K562 (cell line): Measurements from ENCODE around the gene EIF5. TPM values are rescaled to one million over a fixed set of nuclear protein-coding genes. Genes with fewer than 3 reads are reported as not detected.

Experiments used
- EP300 ChIP-seq: IDR thresholded peaks from 2 replicates; pipeline ENCODE4 v1.6.1; 2012; ENCODE audit warnings: low read length, improper control_type of control experiment
- GTF2F1 ChIP-seq: IDR thresholded peaks from 2 replicates; pipeline ENCODE4 v1.6.1; 2011; ENCODE audit warnings: low read depth, low read length, improper control_type of control experiment
- HMG20A ChIP-seq: fragments of 450-650 bp; formaldehyde crosslinking; conservative IDR thresholded peaks from 2 replicates; pipeline ENCODE4 v1.4.0; 2020; ENCODE audit warnings: mild to moderate bottlenecking, mixed read lengths
- HOXB6 ChIP-seq: fragments of 250-450 bp; sonication (Bioruptor Pico); IDR thresholded peaks from 2 replicates; pipeline ENCODE4 v1.5.1; 2022; ENCODE audit warnings: mild to moderate bottlenecking, borderline replicate concordance
- MEF2D ChIP-seq: conservative IDR thresholded peaks from 2 replicates; pipeline ENCODE4 v1.6.1; 2016; ENCODE audit warnings: low read depth, missing genetic modification characterization, missing compliant biosample characterization
- MYNN ChIP-seq, 2 experiments: sonication (generic); formaldehyde crosslinking in 1 of 2; IDR thresholded peaks; 2 replicates each; pipeline versions ENCODE4 v1.5.0 to v1.6.1; 2016 to 2020; ENCODE audit warnings: antibody characterized with exemption in 1 of 2, missing genetic modification reagents in 1 of 2
- NR3C1 ChIP-seq: sonication (generic); formaldehyde crosslinking; IDR thresholded peaks from 2 replicates; pipeline ENCODE4 v1.8.1; 2022; ENCODE audit warnings: missing genetic modification reagents
- SOX6 ChIP-seq: fragments of 450-650 bp; IDR thresholded peaks from 2 replicates; pipeline ENCODE4 v1.6.1; 2014; ENCODE audit warnings: mild to moderate bottlenecking
- TCF3 ChIP-seq: sonication (generic); formaldehyde crosslinking; IDR thresholded peaks from 2 replicates; pipeline ENCODE4 v1.4.0; 2020; ENCODE audit warnings: mild to moderate bottlenecking, missing genetic modification reagents
- WHSC1 ChIP-seq: IDR thresholded peaks from one replicate; pipeline ENCODE4 v1.6.1; 2012; ENCODE audit warnings: low read length, control low read depth, inconsistent platforms
- ZNF197 ChIP-seq: fragments of 200-800 bp; sonication (Bioruptor generic); IDR thresholded peaks from 2 replicates; pipeline ENCODE4 v1.6.1; 2016; ENCODE audit warnings: low read depth, missing genetic modification characterization, missing compliant biosample characterization
- ZNF408 ChIP-seq: fragments of 250-450 bp; sonication (Bioruptor Pico); IDR thresholded peaks from 2 replicates; pipeline ENCODE4 v1.4.0; 2020; ENCODE audit warnings: low read depth, mild to moderate bottlenecking, moderate library complexity
- ZNF586 ChIP-seq: fragments of 450-650 bp; formaldehyde crosslinking; conservative IDR thresholded peaks from 2 replicates; pipeline ENCODE4 v1.4.0; 2020; ENCODE audit warnings: mild to moderate bottlenecking, moderate library complexity
- ZNF79 ChIP-seq: fragments of 250-450 bp; sonication (Bioruptor Pico); IDR thresholded peaks from 2 replicates; pipeline ENCODE4 v1.4.0; 2020; ENCODE audit warnings: low read depth, mild to moderate bottlenecking, moderate library complexity
- polyA plus RNA-seq, 8 experiments: library from polyadenylated mRNA; depleted of rRNA in 4 of 8; stranded (reverse) in 5 of 8; unstranded in 3 of 8; fragments of >200 nt; fragmentation: Nextera tagmentation in 2 of 8; fragmentation: Illumina TruSeq in 1 of 8; extraction: Ambion mirVana in 2 of 8; extraction: Trizol in 1 of 8; gene quantifications; 2 replicates each; pipeline versions ENCODE4 v1.2.1 to v1.2.3, GENCODE V29; 2011 to 2014; ENCODE audit warnings: inconsistent platforms in 1 of 8, missing spikeins in 1 of 8
- total RNA-seq, 7 experiments: library from RNA; depleted of rRNA in 6 of 7; stranded (reverse); fragments of >200 nt in 6 of 7; fragmentation: Illumina TruSeq in 2 of 7; extraction: Trizol in 2 of 7; gene quantifications; 2 replicates each; pipeline versions ENCODE4 v1.2.1 to v1.2.3, GENCODE V29; 2011 to 2021; ENCODE audit warnings: low replicate concordance in 1 of 7
- TF ChIP-seq, protein P1 (sequence below): sonication (generic); formaldehyde crosslinking; IDR thresholded peaks from 2 replicates; pipeline ENCODE4 v1.8.0; 2022; ENCODE audit warnings: missing genetic modification reagents, mild to moderate bottlenecking, borderline replicate concordance
- TF ChIP-seq, protein P2 (sequence below): fragments of 250-450 bp; sonication (Bioruptor Pico); IDR thresholded peaks from 2 replicates; pipeline ENCODE4 v1.4.0; 2020; ENCODE audit warnings: mild to moderate bottlenecking, moderate library complexity
- TF ChIP-seq, protein P3 (sequence below): fragments of 250-450 bp; sonication (Bioruptor Pico); IDR thresholded peaks from 2 replicates; pipeline ENCODE4 v1.4.0; 2020; ENCODE audit warnings: mild to moderate bottlenecking
- TF ChIP-seq, protein P4 (sequence below): fragments of 450-650 bp; IDR thresholded peaks from 2 replicates; pipeline ENCODE4 v1.6.1; 2016

The EIF5 gene
- total and polyA plus RNA-seq, 9 of the 15 experiments (the other 6 are each of a cell fraction or from before 2014, with no cell fraction given), result 92.7 to 442 (median 190) TPM

DNA sequence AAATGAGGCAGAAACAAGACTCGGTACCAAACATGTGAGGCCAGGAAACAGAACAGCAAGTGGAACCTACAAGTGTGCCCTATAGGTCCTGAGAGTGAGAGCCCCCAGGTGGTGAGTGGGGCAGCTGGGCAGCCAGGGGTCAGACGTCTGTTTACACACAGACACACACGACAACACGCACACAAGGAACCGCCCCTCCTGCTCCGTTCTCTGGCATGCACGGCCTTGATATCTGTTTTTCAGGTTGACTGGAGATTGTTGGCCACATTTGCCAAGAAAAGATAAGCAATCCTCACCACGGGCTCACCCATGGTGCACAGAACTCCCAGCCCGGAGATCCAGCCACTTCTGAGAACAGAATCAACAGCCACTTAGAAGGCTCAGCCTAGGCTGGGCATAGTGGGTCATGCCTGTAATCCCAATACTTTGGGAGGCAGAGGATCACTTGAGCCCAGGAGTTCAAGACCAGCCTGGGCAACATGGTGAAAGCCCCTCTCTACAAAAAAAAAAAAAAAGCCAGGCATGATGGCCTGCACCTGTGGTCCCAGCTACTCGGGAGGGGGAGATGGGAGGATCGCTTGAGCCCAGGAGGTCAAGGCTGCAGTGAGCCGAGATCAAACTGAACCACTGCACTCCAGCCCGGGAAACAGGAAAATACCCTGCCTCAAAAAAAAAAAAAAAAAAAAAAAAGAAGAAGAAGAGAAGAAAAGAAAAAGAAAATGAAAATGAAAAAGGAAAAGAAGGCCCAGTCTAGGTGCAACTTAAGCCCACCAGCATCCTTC, 19.4 kb upstream of the EIF5 start (continued):
- TF ChIP-seq, protein P1, sequence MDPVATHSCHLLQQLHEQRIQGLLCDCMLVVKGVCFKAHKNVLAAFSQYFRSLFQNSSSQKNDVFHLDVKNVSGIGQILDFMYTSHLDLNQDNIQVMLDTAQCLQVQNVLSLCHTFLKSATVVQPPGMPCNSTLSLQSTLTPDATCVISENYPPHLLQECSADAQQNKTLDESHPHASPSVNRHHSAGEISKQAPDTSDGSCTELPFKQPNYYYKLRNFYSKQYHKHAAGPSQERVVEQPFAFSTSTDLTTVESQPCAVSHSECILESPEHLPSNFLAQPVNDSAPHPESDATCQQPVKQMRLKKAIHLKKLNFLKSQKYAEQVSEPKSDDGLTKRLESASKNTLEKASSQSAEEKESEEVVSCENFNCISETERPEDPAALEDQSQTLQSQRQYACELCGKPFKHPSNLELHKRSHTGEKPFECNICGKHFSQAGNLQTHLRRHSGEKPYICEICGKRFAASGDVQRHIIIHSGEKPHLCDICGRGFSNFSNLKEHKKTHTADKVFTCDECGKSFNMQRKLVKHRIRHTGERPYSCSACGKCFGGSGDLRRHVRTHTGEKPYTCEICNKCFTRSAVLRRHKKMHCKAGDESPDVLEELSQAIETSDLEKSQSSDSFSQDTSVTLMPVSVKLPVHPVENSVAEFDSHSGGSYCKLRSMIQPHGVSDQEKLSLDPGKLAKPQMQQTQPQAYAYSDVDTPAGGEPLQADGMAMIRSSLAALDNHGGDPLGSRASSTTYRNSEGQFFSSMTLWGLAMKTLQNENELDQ, result no peak
- TF ChIP-seq HOXB6 (no peak), ZNF586 (CRISPR knock-in tag) (no peak), NR3C1 (CRISPR knock-in tag) (no peak), ZNF79 (no peak), EP300 (peak; percentile 82; the same call in 1 of the 2 replicates), HMG20A (CRISPR knock-in tag) (no peak), WHSC1 (no peak), MYNN (IDR thresholded peaks at IDR 0.05) (peak; percentile 79; the same call in 1 of the 2 replicates), MYNN (CRISPR knock-in tag; IDR thresholded peaks at IDR 0.05) (no peak), TCF3 (CRISPR knock-in tag) (peak; percentile 93), ZNF408 (CRISPR knock-in tag) (no peak), SOX6 (peak; percentile 88), MEF2D (no peak), ZNF197 (0 out of 2 replicates have a peak, but pooled peaks have one; percentile 24), GTF2F1 (no peak)
- TF ChIP-seq, protein P2, sequence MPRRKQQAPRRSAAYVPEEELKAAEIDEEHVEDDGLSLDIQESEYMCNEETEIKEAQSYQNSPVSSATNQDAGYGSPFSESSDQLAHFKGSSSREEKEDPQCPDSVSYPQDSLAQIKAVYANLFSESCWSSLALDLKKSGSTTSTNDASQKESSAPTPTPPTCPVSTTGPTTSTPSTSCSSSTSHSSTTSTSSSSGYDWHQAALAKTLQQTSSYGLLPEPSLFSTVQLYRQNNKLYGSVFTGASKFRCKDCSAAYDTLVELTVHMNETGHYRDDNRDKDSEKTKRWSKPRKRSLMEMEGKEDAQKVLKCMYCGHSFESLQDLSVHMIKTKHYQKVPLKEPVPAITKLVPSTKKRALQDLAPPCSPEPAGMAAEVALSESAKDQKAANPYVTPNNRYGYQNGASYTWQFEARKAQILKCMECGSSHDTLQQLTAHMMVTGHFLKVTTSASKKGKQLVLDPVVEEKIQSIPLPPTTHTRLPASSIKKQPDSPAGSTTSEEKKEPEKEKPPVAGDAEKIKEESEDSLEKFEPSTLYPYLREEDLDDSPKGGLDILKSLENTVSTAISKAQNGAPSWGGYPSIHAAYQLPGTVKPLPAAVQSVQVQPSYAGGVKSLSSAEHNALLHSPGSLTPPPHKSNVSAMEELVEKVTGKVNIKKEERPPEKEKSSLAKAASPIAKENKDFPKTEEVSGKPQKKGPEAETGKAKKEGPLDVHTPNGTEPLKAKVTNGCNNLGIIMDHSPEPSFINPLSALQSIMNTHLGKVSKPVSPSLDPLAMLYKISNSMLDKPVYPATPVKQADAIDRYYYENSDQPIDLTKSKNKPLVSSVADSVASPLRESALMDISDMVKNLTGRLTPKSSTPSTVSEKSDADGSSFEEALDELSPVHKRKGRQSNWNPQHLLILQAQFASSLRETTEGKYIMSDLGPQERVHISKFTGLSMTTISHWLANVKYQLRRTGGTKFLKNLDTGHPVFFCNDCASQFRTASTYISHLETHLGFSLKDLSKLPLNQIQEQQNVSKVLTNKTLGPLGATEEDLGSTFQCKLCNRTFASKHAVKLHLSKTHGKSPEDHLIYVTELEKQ (CRISPR knock-in tag), result no peak
- TF ChIP-seq, protein P3, sequence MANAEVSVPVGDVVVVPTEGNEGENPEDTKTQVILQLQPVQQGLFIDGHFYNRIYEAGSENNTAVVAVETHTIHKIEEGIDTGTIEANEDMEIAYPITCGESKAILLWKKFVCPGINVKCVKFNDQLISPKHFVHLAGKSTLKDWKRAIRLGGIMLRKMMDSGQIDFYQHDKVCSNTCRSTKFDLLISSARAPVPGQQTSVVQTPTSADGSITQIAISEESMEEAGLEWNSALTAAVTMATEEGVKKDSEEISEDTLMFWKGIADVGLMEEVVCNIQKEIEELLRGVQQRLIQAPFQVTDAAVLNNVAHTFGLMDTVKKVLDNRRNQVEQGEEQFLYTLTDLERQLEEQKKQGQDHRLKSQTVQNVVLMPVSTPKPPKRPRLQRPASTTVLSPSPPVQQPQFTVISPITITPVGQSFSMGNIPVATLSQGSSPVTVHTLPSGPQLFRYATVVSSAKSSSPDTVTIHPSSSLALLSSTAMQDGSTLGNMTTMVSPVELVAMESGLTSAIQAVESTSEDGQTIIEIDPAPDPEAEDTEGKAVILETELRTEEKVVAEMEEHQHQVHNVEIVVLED (CRISPR knock-in tag), result no peak
- TF ChIP-seq, protein P4, sequence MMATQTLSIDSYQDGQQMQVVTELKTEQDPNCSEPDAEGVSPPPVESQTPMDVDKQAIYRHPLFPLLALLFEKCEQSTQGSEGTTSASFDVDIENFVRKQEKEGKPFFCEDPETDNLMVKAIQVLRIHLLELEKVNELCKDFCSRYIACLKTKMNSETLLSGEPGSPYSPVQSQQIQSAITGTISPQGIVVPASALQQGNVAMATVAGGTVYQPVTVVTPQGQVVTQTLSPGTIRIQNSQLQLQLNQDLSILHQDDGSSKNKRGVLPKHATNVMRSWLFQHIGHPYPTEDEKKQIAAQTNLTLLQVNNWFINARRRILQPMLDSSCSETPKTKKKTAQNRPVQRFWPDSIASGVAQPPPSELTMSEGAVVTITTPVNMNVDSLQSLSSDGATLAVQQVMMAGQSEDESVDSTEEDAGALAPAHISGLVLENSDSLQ, result no peak
